ENCODE data around the gene TRIM33.

DNA sequence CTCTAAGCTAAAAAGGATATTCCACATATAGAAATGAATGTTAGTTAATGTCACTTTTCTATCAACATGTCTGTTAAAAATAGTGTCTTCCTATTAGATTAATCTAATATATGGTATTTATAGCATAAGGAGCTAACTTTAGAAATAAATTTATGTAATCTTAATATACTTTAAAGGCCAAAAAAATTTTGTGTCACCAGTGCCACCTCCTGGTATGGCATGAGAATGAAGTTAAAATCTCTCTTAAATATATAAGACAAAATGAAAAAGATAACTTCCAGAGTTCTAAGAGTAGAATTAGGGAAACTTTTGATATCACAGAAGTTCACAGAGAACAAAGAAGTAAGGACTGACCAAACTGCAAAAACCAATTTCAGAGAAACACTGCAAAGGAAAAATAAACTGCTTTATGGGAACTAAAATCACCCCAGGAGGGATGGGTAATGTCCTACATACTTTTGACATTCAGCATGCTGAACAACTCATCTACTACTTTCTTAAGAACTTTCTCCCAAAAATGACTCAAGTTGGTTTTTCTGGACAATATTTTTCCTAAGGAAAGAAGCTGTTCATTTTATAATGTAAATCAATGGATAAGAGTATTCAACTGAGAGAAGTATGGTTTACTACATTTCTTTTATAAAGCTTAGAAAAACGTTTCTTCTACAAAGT is 82.8 kb downstream of the TRIM33 start:
- TF ChIP-seq, protein P1, sequence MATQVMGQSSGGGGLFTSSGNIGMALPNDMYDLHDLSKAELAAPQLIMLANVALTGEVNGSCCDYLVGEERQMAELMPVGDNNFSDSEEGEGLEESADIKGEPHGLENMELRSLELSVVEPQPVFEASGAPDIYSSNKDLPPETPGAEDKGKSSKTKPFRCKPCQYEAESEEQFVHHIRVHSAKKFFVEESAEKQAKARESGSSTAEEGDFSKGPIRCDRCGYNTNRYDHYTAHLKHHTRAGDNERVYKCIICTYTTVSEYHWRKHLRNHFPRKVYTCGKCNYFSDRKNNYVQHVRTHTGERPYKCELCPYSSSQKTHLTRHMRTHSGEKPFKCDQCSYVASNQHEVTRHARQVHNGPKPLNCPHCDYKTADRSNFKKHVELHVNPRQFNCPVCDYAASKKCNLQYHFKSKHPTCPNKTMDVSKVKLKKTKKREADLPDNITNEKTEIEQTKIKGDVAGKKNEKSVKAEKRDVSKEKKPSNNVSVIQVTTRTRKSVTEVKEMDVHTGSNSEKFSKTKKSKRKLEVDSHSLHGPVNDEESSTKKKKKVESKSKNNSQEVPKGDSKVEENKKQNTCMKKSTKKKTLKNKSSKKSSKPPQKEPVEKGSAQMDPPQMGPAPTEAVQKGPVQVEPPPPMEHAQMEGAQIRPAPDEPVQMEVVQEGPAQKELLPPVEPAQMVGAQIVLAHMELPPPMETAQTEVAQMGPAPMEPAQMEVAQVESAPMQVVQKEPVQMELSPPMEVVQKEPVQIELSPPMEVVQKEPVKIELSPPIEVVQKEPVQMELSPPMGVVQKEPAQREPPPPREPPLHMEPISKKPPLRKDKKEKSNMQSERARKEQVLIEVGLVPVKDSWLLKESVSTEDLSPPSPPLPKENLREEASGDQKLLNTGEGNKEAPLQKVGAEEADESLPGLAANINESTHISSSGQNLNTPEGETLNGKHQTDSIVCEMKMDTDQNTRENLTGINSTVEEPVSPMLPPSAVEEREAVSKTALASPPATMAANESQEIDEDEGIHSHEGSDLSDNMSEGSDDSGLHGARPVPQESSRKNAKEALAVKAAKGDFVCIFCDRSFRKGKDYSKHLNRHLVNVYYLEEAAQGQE (IDR thresholded peaks at IDR 0.05; ENCODE audit: insufficient replicate concordance, low read depth) = no peak
- TF ChIP-seq POLR2AphosphoS5 (IDR thresholded peaks at IDR 0.05; ENCODE audit: low read depth) (no peak), SPI1 (IDR thresholded peaks at IDR 0.05; ENCODE audit: borderline replicate concordance, low read depth) (no peak), GABPA (IDR thresholded peaks at IDR 0.05; ENCODE audit: low read depth) (no peak)
- TF ChIP-seq, protein P2, sequence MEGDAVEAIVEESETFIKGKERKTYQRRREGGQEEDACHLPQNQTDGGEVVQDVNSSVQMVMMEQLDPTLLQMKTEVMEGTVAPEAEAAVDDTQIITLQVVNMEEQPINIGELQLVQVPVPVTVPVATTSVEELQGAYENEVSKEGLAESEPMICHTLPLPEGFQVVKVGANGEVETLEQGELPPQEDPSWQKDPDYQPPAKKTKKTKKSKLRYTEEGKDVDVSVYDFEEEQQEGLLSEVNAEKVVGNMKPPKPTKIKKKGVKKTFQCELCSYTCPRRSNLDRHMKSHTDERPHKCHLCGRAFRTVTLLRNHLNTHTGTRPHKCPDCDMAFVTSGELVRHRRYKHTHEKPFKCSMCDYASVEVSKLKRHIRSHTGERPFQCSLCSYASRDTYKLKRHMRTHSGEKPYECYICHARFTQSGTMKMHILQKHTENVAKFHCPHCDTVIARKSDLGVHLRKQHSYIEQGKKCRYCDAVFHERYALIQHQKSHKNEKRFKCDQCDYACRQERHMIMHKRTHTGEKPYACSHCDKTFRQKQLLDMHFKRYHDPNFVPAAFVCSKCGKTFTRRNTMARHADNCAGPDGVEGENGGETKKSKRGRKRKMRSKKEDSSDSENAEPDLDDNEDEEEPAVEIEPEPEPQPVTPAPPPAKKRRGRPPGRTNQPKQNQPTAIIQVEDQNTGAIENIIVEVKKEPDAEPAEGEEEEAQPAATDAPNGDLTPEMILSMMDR (IDR thresholded peaks at IDR 0.05; ENCODE audit: insufficient read depth, low read length) = no peak

All from HL-60 (cell line).